NT2/D1 (cell line): ENCODE results near the gene MPZ.

Source experiments
- SUZ12 ChIP-seq: IDR thresholded peaks from 2 replicates; pipeline ENCODE4 v1.6.1; 2011; ENCODE audit not compliant: insufficient read length, insufficient read depth; ENCODE audit errors: extremely low read depth
- YY1 ChIP-seq: IDR thresholded peaks from 2 replicates; pipeline ENCODE4 v1.6.1; 2011; ENCODE audit not compliant: insufficient read length, insufficient read depth
- ZNF274 ChIP-seq: IDR thresholded peaks from 2 replicates; pipeline ENCODE4 v1.6.1; 2011; ENCODE audit warnings: mild to moderate bottlenecking, low read depth, low read length

DNA sequence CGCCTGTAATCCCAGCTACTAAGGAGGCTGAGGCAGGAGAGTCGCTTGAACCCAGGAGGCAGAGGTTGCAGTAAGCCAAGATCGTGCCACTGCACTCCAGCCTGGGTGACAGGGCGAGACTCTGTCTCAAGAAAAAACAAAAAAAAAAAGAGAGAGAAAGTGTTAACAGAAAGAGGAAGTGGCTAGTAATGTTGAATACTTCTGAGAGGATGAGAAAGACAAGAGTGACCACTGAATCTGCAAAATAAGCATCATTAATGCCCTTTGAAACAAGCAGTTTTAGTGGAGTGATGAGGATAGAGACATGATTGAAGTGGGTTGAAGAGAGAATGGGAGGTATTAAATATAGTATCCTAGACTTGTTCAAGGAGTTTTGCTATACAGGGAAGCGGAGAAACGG, 11.7 kb downstream of the MPZ start:
- TF ChIP-seq ZNF274 = no peak
- no peak for TF ChIP-seq YY1
- TF ChIP-seq SUZ12 = no peak
